ENCODE results near the gene GPC3.

- TF ChIP-seq CTCF (tag by site-specific recombination; IDR thresholded peaks at IDR 0.05) (no peak), SP3 (tag by site-specific recombination; IDR thresholded peaks at IDR 0.05) (no peak), ZNF10 (tag by site-specific recombination; IDR thresholded peaks at IDR 0.05) (no peak), REST (tag by site-specific recombination; IDR thresholded peaks at IDR 0.05) (no peak), ZNF785 (tag by site-specific recombination; IDR thresholded peaks at IDR 0.05) (no peak), PRDM4 (tag by site-specific recombination; IDR thresholded peaks at IDR 0.05) (no peak), ZNF530 (tag by site-specific recombination; IDR thresholded peaks at IDR 0.05; ENCODE audit: low read depth) (no peak), WT1 (tag by site-specific recombination; IDR thresholded peaks at IDR 0.05) (no peak), ZNF518A (tag by site-specific recombination; conservative IDR thresholded peaks at IDR 0.05; ENCODE audit: low read depth) (no peak), MZF1 (tag by site-specific recombination; IDR thresholded peaks at IDR 0.05; ENCODE audit: borderline replicate concordance) (no peak), ZNF169 (tag by site-specific recombination; IDR thresholded peaks at IDR 0.05) (no peak), ZNF791 (tag by site-specific recombination; IDR thresholded peaks at IDR 0.05) (no peak)
Measured at GRCh38 chrX:133542476-133542875, 442.9 kb downstream of the GPC3 start.

Data from HEK293 (cell line).